Heart left ventricle (tissue), 16 donors: ENCODE results near the gene HSFY2. TPM values are rescaled to one million over a fixed set of nuclear protein-coding genes. Genes with fewer than 3 reads are reported as not detected.
"Not testable (repeated sequence)": the region's sequence is repeated elsewhere in the genome, so short reads cannot be mapped to it uniquely, and the experiment has no call there.

Experiments used
- ATAC-seq, 4 donors: fragments of 200-7000 bp; cut with Tn5 transposase; one replicate each; pipeline ENCODE4 v1.9.1; 2020 to 2022; ENCODE audit warnings: moderate library complexity in 4 of 4, mild to moderate bottlenecking in 3 of 4, moderate number of reproducible peaks in 1 of 4
- DNase-seq, 5 donors: peaks; one replicate each; pipeline ENCODE4 v3.0.0-alpha.2; 2020
- H3K27ac ChIP-seq, 12 donors: fragments of 200-600 bp; sonication (generic) in 4 of 12; one replicate each; pipeline versions ENCODE4 v1.5.0 to v1.8.0; 2016 to 2022; ENCODE audit warnings: mild to moderate bottlenecking in 2 of 12
- H3K27me3 ChIP-seq, 9 donors: fragments of 200-600 bp; sonication (generic) in 2 of 9; one replicate each; pipeline versions ENCODE4 v1.5.1 to v1.8.0; 2016 to 2022; ENCODE audit warnings: mild to moderate bottlenecking in 3 of 9
- H3K36me3 ChIP-seq, 9 donors: fragments of 200-600 bp; sonication (generic) in 2 of 9; one replicate each; pipeline versions ENCODE4 v1.5.0 to v1.8.0; 2018 to 2022; ENCODE audit warnings: mild to moderate bottlenecking in 2 of 9
- H3K4me1 ChIP-seq, 12 donors: fragments of 200-600 bp; sonication (generic) in 4 of 12; one replicate each; pipeline versions ENCODE4 v1.5.0 to v1.8.0; 2016 to 2022; ENCODE audit warnings: mild to moderate bottlenecking in 3 of 12
- H3K4me3 ChIP-seq, 12 donors: fragments of 200-600 bp; sonication (generic) in 4 of 12; one replicate each; pipeline versions ENCODE4 v1.5.0 to v1.8.0; 2017 to 2022; ENCODE audit warnings: mild to moderate bottlenecking in 9 of 12, moderate library complexity in 4 of 12
- H3K9me3 ChIP-seq, 12 donors: fragments of 200-600 bp; sonication (generic) in 4 of 12; one replicate each; pipeline versions ENCODE4 v1.5.0 to v1.8.0; 2016 to 2022; ENCODE audit warnings: mild to moderate bottlenecking in 1 of 12
- WGBS, 4 donors: extraction: QIAGEN DNeasy Blood & Tissue Kit in 2 of 4; methylation state at CpG; one replicate each; pipeline versions ENCODE4 v1.1.5 to v1.1.7; 2013 to 2018; 5-methylcytosine and 5-hydroxymethylcytosine counted together
- intact Hi-C, 10 donors: fragments of 100-400 bp; cut with DNase I; formaldehyde crosslinking; loops; one replicate each; pipeline versions ENCODE4 v1.11.1 to v1.14.2; 2022
- long read RNA-seq, 3 donors: library from polyadenylated mRNA; unstranded; transcript quantifications; one replicate each; pipeline ENCODE4 v2.0.0, GENCODE V29; 2020 to 2021
- polyA plus RNA-seq, 2 donors: library from polyadenylated mRNA; stranded (reverse); fragments of 200-250 nt; gene quantifications; one replicate each; pipeline ENCODE4 v1.2.3, GENCODE V29; 2013
- total RNA-seq, 9 donors: library from RNA; depleted of rRNA in 2 of 9; stranded (reverse); fragments of >200 nt in 2 of 9; fragmentation: NEBNext Ultra II Directional in 3 of 9; extraction: Animal tissue kit (Norgen Biotek cat#: 25700) in 3 of 9; gene quantifications; one replicate each; pipeline versions ENCODE4 v1.1.0 to v1.2.4, GENCODE V29; 2016 to 2023
- donor health status: ischemic (EF 13 %, LVEDD 7.1; RV severe dilation, severe dysfunction).
- donor health status: healthy with polysubstance abuse.
- donor health status: DM: no; HTN: yes; CAD: no.
- donor health status: DM: no; HTN: no; CAD: no.
- donor health status: ischemic (EF 25% LVEDD 6.9; RV normal size, moderate dysfunction).
- donor health status: ischemic (EF 25% LVEDD 5.7; RV mildly dilated, moderate dysfunction).
- donor health status: healthy.
- donor health status: DM: yes; HTN: yes; CAD: no.
- donor health status: ischemic (EF 35%, LVEDD 5.7; RV mildly dilated, moderate dysfunction).
- donor health status: nonischemic (EF 11% LVEDD 7.7; RV severe dilation, severe dysfunction).
- donor health status: DM: yes; HTN: yes; CAD: no.
- donor health status: PGD.
- donor health status: ischemic (EF 29% LVEDD 5.4; RV normal size, mild dysfunction).
- donor health status: nonischemic (EF 23%, LVEDD 6.1; RV moderate dilation, normal function).

Gene HSFY2, protein sequence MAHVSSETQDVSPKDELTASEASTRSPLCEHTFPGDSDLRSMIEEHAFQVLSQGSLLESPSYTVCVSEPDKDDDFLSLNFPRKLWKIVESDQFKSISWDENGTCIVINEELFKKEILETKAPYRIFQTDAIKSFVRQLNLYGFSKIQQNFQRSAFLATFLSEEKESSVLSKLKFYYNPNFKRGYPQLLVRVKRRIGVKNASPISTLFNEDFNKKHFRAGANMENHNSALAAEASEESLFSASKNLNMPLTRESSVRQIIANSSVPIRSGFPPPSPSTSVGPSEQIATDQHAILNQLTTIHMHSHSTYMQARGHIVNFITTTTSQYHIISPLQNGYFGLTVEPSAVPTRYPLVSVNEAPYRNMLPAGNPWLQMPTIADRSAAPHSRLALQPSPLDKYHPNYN
- total RNA-seq = under 1 TPM in 3 of 9 donors, not detected in 6; 0.16 to 0.23 (median 0.20) TPM
- polyA plus RNA-seq = under 1 TPM in 1 of 2 donors, not detected in 1; 0.15 TPM
- long read RNA-seq, donor 1 = 0 reads
- long read RNA-seq, donor 2 = 0 reads
- long read RNA-seq, donor 3 = 0 reads

DNA sequence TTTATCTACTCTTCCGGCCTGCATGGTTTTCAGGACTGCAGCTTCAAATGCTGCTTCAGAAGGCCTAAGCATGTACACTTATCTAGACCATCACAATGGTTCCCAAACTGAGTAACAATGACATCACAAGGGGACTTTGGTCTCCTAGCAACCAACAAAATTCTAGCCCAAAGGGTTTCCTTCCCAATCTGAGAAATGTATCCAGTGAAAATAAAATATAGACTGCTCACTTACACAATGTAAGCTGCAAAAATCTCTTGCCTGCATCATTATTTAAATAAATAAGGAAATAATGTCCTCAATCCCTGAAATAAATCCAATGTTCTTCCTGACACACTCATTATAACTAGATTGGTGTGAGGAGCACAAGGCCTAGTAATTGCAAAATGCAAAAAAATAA, at the start of gene HSFY2:
Gene HSFY2, minus strand, starts transcription at position 101 of the 400 bp plus-strand sequence. CDS start 117 bp downstream, outside the sequence.
- H3K9me3 ChIP-seq, intact Hi-C loops, H3K27me3 ChIP-seq, H3K27ac ChIP-seq, ATAC-seq, DNase-seq, H3K4me3 ChIP-seq, H3K4me1 ChIP-seq, H3K36me3 ChIP-seq: not testable (repeated sequence)
- no CpG with 5 or more reads among the region's 1 CpG for WGBS, 4 donors

DNA sequence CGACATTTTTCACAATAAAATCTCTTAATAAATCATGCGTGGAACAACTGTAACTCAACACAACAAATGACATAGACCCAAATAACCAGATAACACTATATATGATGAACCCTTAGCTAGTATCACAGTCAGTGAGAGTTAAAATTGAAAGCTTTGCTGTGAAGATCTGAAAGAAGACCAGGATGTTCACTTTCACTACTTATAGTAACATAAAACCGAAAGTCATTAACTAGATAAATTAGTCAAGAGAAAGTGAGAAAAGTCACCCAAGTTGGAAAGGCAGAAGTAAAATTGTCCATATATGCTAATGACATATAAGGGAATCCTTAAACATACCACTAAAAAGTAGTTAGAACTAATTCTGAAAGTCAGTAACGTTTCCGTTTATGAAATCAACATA, 42.2 kb upstream of the HSFY2 start:
- H3K4me3 ChIP-seq, H3K27ac ChIP-seq, H3K4me1 ChIP-seq, H3K36me3 ChIP-seq, DNase-seq, H3K9me3 ChIP-seq, H3K27me3 ChIP-seq, intact Hi-C loops, ATAC-seq: not testable (repeated sequence)
- WGBS, 4 donors = no CpG with 5 or more reads among the region's 5 CpGs

- H3K4me3 ChIP-seq, H3K4me1 ChIP-seq, H3K27me3 ChIP-seq, intact Hi-C loops, H3K9me3 ChIP-seq, H3K27ac ChIP-seq, ATAC-seq, H3K36me3 ChIP-seq, DNase-seq: not testable (repeated sequence)
- WGBS, 4 donors = no CpG with 5 or more reads among the region's 2 CpGs
These were observed 15.3 kb upstream of the HSFY2 start for GRCh38 chrY:18788757-18789406.

DNA sequence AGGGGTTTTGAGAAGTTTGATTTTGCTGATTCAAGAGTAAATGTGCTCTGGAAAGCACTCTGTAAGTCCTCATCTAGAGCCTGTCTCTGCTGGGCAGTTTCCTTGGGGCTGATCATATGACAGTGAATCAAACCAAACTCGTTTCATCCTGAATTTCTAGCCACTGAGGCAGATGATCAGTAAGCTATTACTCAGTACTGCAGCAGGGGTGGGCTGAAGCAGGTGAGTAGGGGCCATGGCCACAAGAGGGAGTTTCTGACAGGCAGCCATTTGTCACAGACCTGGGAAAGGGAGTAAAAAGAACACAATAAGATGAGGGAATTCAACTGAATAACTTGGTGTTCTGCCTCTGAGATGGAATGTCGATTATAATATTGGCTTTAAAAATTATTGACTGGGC, 19.5 kb downstream of the HSFY2 start:
- DNase-seq, H3K36me3 ChIP-seq, H3K27me3 ChIP-seq, H3K9me3 ChIP-seq, intact Hi-C loops, H3K4me3 ChIP-seq, H3K27ac ChIP-seq, ATAC-seq, H3K4me1 ChIP-seq: not testable (repeated sequence)
- WGBS, 4 donors = no CpG with 5 or more reads among the region's 2 CpGs

- no CpG with 5 or more reads among the region's 2 CpGs for WGBS, 4 donors
- H3K27ac ChIP-seq, H3K4me1 ChIP-seq, DNase-seq, intact Hi-C loops, ATAC-seq, H3K27me3 ChIP-seq, H3K9me3 ChIP-seq, H3K36me3 ChIP-seq, H3K4me3 ChIP-seq: not testable (repeated sequence)
These were observed 20.3 kb downstream of the HSFY2 start for GRCh38 chrY:18753133-18753815.

DNA sequence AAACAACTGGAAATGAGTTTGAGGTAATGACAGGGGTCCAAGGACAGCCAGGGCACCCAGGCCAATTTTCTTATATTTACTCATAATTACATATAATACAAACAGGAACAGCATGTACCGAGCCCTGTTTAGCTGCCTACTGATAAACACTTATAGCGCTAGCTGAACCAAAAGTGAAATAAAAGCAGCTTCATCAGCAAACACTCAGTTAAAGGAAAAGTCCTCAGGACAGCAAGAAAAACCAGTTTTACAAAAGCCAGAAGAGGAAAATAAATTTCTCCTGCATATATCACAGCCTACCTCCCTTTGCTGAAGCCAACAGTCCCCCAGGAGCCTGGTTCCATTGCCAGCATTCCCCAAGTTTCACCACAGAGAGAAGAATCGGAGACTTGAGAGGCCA, 49.8 kb downstream of the HSFY2 start:
- DNase-seq, H3K27ac ChIP-seq, H3K36me3 ChIP-seq, ATAC-seq, H3K9me3 ChIP-seq, intact Hi-C loops, H3K4me1 ChIP-seq, H3K27me3 ChIP-seq, H3K4me3 ChIP-seq: not testable (repeated sequence)
- no CpG with 5 or more reads among the region's 3 CpGs for WGBS, 4 donors

Other genes starting within 250 kb of the HSFY2 start
- gene HSFY1, start 227.0 kb downstream of the HSFY2 start, total RNA-seq = not detected
- gene HSFY1, start 227.0 kb downstream of the HSFY2 start, polyA plus RNA-seq = not detected